Measurements from ENCODE around the gene STK10.

- no peak for TF ChIP-seq CTCF (IDR thresholded peaks at IDR 0.05; ENCODE audit: insufficient read depth, low read length)
- no peak for TF ChIP-seq POLR2AphosphoS5 (IDR thresholded peaks at IDR 0.05; ENCODE audit: low read depth)
- no peak for TF ChIP-seq REST (IDR thresholded peaks at IDR 0.05; ENCODE audit: insufficient replicate concordance, low read depth)
Observed at GRCh38 chr5:172147857-172148256, 40.2 kb downstream of the STK10 start.
